Endothelial cell of hepatic sinusoid (primary cell): ENCODE results near the gene AGFG1.
"Not testable (repeated sequence)": the region's sequence is repeated elsewhere in the genome, so short reads cannot be mapped to it uniquely, and the experiment has no call there.

Experiments used
- in situ Hi-C: cut with HindIII; loops from 2 replicates; pipeline ENCODE4 v1.10.0; 2017; ENCODE audit warnings: low sequenced_read_pairs

AGFG1 gene

GRCh38 chr2:227598835-227599503, 127.0 kb downstream of the AGFG1 start, which contains the start of gene SCYGR2:
SCYGR2 (plus strand) TSS chr2:227598893; CDS start chr2:227598893, 0 bp downstream.
- in situ Hi-C loops = not testable (repeated sequence)

- in situ Hi-C loops = no loop called here
Observed at GRCh38 chr2:227602358-227602757, 130.4 kb downstream of the AGFG1 start.

- in situ Hi-C loops = no loop called here
Observed at GRCh38 chr2:227606476-227606875, 134.5 kb downstream of the AGFG1 start.

- in situ Hi-C loops = no loop called here
Observed at GRCh38 chr2:227607941-227608340, 136.0 kb downstream of the AGFG1 start.

GRCh38 chr2:227608561-227609338, 136.8 kb downstream of the AGFG1 start:
- in situ Hi-C loops = no loop called here

- in situ Hi-C loops = loop anchor here (5.0 kb wide), 1 partner anchor 107 kb away; the partner anchor contains the start of gene SLC19A3
Observed at GRCh38 chr2:227610123-227610522, 138.2 kb downstream of the AGFG1 start.
